K562 (cell line): ENCODE results near the gene ANAPC16. TPM values are rescaled to one million over a fixed set of nuclear protein-coding genes. Genes with fewer than 3 reads are reported as not detected.
A peak's percentile ranks its signal among the peaks of the same experiment; 100 is the strongest.
"Not testable (repeated sequence)": the region's sequence is repeated elsewhere in the genome, so short reads cannot be mapped to it uniquely, and the experiment has no call there.

Source experiments
- ATAC-seq: fragments of 200-7000 bp; cut with Tn5 transposase; 3 replicates; pipeline ENCODE4 v1.9.1; 2020; ENCODE audit warnings: moderate library complexity
- BruUV-seq: library from RNA; stranded (reverse); fragments of 400-500 nt; replicated peaks from 2 replicates; lab custom pipeline; 2021; lab: Mats Ljungman, UMichigan
- CTCF ChIA-PET: fragments of 300-600 bp; formaldehyde crosslinking; extraction: SDS; loops from one replicate; lab custom pipeline; 2021; ENCODE audit warnings: low intra/inter-chr PET ratio; lab: Yijun Ruan, JAX
- POLR2A ChIA-PET: fragments of 300-600, 350-650 bp; sonication (Branson Sonifier 250); formaldehyde crosslinking; extraction: SDS; loops from one replicate; lab custom pipeline; 2021; ENCODE audit warnings: antibody characterized with exemption, inconsistent platforms; lab: Yijun Ruan, JAX
- DNase-seq, 4 experiments: peaks; one replicate each; pipeline versions ENCODE4 v3.0.0 to v3.0.0-alpha.2; 2011 to 2018; ENCODE audit warnings: low spot score in 3 of 4, mixed read lengths in 3 of 4; ENCODE audit errors: extremely low read depth in 1 of 4
- FAIRE-seq: peaks from 2 replicates; lab custom pipeline; 2011; peaks lifted over from hg19 to GRCh38; lab: Jason Lieb, UNC
- H2AFZ ChIP-seq: 2 replicates; pipeline ENCODE4 v1.6.0; 2011; ENCODE audit warnings: low read depth, low read length, control low read depth, inconsistent platforms
- H3K27ac ChIP-seq: fragments of 200-600 bp; 3 replicates; pipeline ENCODE4 v1.8.0; 2011; ENCODE audit warnings: low read depth, mild to moderate bottlenecking, control low read depth, inconsistent platforms, low read length, moderate library complexity, mixed read lengths; ENCODE audit errors: extremely low read depth
- H3K27me3 ChIP-seq, 2 experiments: fragments of 300-600 bp in 1 of 2; 2 replicates in 1 of 2; 3 replicates in 1 of 2; pipeline versions ENCODE4 v1.6.0 to v1.8.0; 2011; ENCODE audit warnings: inconsistent platforms in 2 of 2, low read length in 2 of 2, mild to moderate bottlenecking in 1 of 2, mixed read lengths in 1 of 2, moderate library complexity in 1 of 2; ENCODE audit not compliant: control insufficient read depth in 2 of 2, insufficient read depth in 2 of 2
- H3K36me3 ChIP-seq: fragments of 300-600 bp; 3 replicates; pipeline ENCODE4 v1.8.0; 2011; ENCODE audit warnings: mild to moderate bottlenecking, low read length, inconsistent platforms; ENCODE audit not compliant: control insufficient read depth, insufficient read depth
- H3K4me1 ChIP-seq, 2 experiments: fragments of 200-600 bp in 1 of 2; replicated peaks in 1 of 2; 2 replicates in 1 of 2; 3 replicates in 1 of 2; pipeline versions ENCODE4 v1.5.1 to v1.8.0; 2011; ENCODE audit warnings: inconsistent platforms in 2 of 2, low read length in 2 of 2, mild to moderate bottlenecking in 1 of 2, mixed read lengths in 1 of 2, moderate library complexity in 1 of 2; ENCODE audit not compliant: control insufficient read depth in 2 of 2, insufficient read depth in 2 of 2
- H3K4me2 ChIP-seq: 2 replicates; pipeline ENCODE4 v1.6.1; 2011; ENCODE audit warnings: low read length, control low read depth, inconsistent platforms, mixed read lengths; ENCODE audit not compliant: insufficient read depth
- H3K4me3 ChIP-seq: fragments of 200-600 bp; sonication (generic), shearing (Covaris generic); 2 replicates; pipeline ENCODE4 v1.5.1; 2016; ENCODE audit warnings: control low read depth, inconsistent platforms
- H3K79me2 ChIP-seq: fragments of 200-600 bp; 3 replicates; pipeline ENCODE4 v1.8.0; 2011; ENCODE audit warnings: low read length, inconsistent platforms; ENCODE audit not compliant: control insufficient read depth, insufficient read depth
- H3K9ac ChIP-seq, 2 experiments: 2 replicates each; pipeline versions ENCODE4 v1.6.0 to v1.6.1; 2011; ENCODE audit warnings: low read depth in 2 of 2, low read length in 2 of 2, control low read depth in 1 of 2, inconsistent platforms in 1 of 2, mild to moderate bottlenecking in 1 of 2, mixed read lengths in 1 of 2; ENCODE audit not compliant: insufficient read depth in 1 of 2
- H3K9me1 ChIP-seq: one replicate; pipeline ENCODE4 v1.6.0; 2011; ENCODE audit warnings: inconsistent platforms, mild to moderate bottlenecking, low read length, moderate library complexity; ENCODE audit not compliant: control insufficient read depth, insufficient read depth
- H3K9me3 ChIP-seq: replicated peaks from 2 replicates; pipeline ENCODE4 v1.5.1; 2011; ENCODE audit warnings: low read depth, low read length, inconsistent platforms; ENCODE audit not compliant: control insufficient read depth, insufficient read depth
- H4K20me1 ChIP-seq: replicated peaks from 2 replicates; pipeline ENCODE4 v1.6.1; 2011; ENCODE audit warnings: low read length, inconsistent platforms, mixed read lengths; ENCODE audit not compliant: control insufficient read depth, insufficient read depth
- THRB ChIP-seq: fragments of 450-650 bp; formaldehyde crosslinking; conservative IDR thresholded peaks from 2 replicates; pipeline ENCODE4 v1.4.0; 2022; ENCODE audit warnings: mild to moderate bottlenecking, missing genetic modification characterization
- WGBS: fragments of 100-300 bp; shearing (Covaris generic); methylation state at CpG from one replicate; pipeline ENCODE4 v1.1.6; 2016; ENCODE audit warnings: low coverage, mixed read lengths; ENCODE audit not compliant: insufficient coverage; ENCODE audit errors: missing lambda C conversion rate; 5-methylcytosine and 5-hydroxymethylcytosine counted together
- in situ Hi-C: fragments of 300-500 bp; cut with MboI; formaldehyde crosslinking; loops from 4 replicates; pipeline ENCODE4 v1.15.0; 2018; ENCODE audit warnings: inconsistent platforms, mixed read lengths
- intact Hi-C: fragments of 100-400 bp; cut with micrococcal nuclease; formaldehyde crosslinking; loops from 2 replicates; pipeline ENCODE4 v1.14.2; 2022
- polyA plus RNA-seq, 8 experiments: library from polyadenylated mRNA; depleted of rRNA in 4 of 8; stranded (reverse) in 5 of 8; unstranded in 3 of 8; fragments of >200 nt; fragmentation: Nextera tagmentation in 2 of 8; fragmentation: Illumina TruSeq in 1 of 8; extraction: Ambion mirVana in 2 of 8; extraction: Trizol in 1 of 8; gene quantifications; 2 replicates each; pipeline versions ENCODE4 v1.2.1 to v1.2.3, GENCODE V29; 2011 to 2014; ENCODE audit warnings: inconsistent platforms in 1 of 8, missing spikeins in 1 of 8
- total RNA-seq, 7 experiments: library from RNA; depleted of rRNA in 6 of 7; stranded (reverse); fragments of >200 nt in 6 of 7; fragmentation: Illumina TruSeq in 2 of 7; extraction: Trizol in 2 of 7; gene quantifications; 2 replicates each; pipeline versions ENCODE4 v1.2.1 to v1.2.3, GENCODE V29; 2011 to 2021; ENCODE audit warnings: low replicate concordance in 1 of 7

Gene ANAPC16
- total and polyA plus RNA-seq, 9 of the 15 experiments (the other 6 are each of a cell fraction or from before 2014, with no cell fraction given): 42.6 to 208 (median 108) TPM

- intact Hi-C loops, in situ Hi-C loops, FAIRE-seq, H3K27ac ChIP-seq, H4K20me1 ChIP-seq, H3K79me2 ChIP-seq, ATAC-seq, H3K9me3 ChIP-seq, DNase-seq, H3K4me2 ChIP-seq, H3K27me3 ChIP-seq, CTCF ChIA-PET, H3K4me3 ChIP-seq, BruUV-seq, H3K4me1 ChIP-seq, H3K9me1 ChIP-seq, H3K9ac ChIP-seq, H2AFZ ChIP-seq: not testable (repeated sequence)
- TF ChIP-seq THRB (CRISPR knock-in tag): 0 out of 2 replicates have a peak, but pooled peaks have one; percentile 32
- POLR2A ChIA-PET: interaction anchor here (0.6 to 1.1 kb wide), 2 partner anchors 112 to 141 kb away, joined by 4 read pairs; no protein-coding TSS in a partner anchor
- peaks cover 40% of the 10 kb centered on the region for H3K36me3 ChIP-seq
- WGBS: 60% methylated on average over 2 of the region's 2 CpGs
Observed at GRCh38 chr10:72208526-72208925, 7.3 kb upstream of the ANAPC16 start.

GRCh38 chr10:72211381-72211780 is 4.4 kb upstream of the ANAPC16 start:
- not testable (repeated sequence) for H3K27ac ChIP-seq

GRCh38 chr10:72211832-72212231 is 4.0 kb upstream of the ANAPC16 start:
- H3K4me2 ChIP-seq, H3K4me3 ChIP-seq, intact Hi-C loops, BruUV-seq, H3K9me1 ChIP-seq, H3K9ac ChIP-seq, FAIRE-seq, H3K27ac ChIP-seq, ATAC-seq, H3K9me3 ChIP-seq, CTCF ChIA-PET, H4K20me1 ChIP-seq, in situ Hi-C loops, DNase-seq, H3K27me3 ChIP-seq, H2AFZ ChIP-seq, H3K4me1 ChIP-seq: not testable (repeated sequence)
- Histone ChIP-seq H3K36me3 (peaks cover 34% of the 10 kb centered on the region), H3K79me2 (peaks cover 32% of the 10 kb centered on the region)
- POLR2A ChIA-PET: interaction anchor here (0.7 kb wide), 1 partner anchor 46 kb away, joined by 3 read pairs; no protein-coding TSS in a partner anchor
- WGBS: 89% methylated on average over 2 of the region's 2 CpGs

More at GRCh38 chr10:72211381-72211780, 4.4 kb upstream of the ANAPC16 start:
- CTCF ChIA-PET, ATAC-seq, DNase-seq, H3K9me1 ChIP-seq, H3K27me3 ChIP-seq, H3K4me2 ChIP-seq, FAIRE-seq, H3K9ac ChIP-seq, BruUV-seq, H3K4me3 ChIP-seq, H3K9me3 ChIP-seq, in situ Hi-C loops, H3K4me1 ChIP-seq, intact Hi-C loops, H4K20me1 ChIP-seq, H2AFZ ChIP-seq: not testable (repeated sequence)
- peaks cover 27% of the 10 kb centered on the region for H3K79me2 ChIP-seq
- peaks cover 39% of the 10 kb centered on the region for H3K36me3 ChIP-seq
- 79% methylated on average over 11 of the region's 11 CpGs for WGBS
- POLR2A ChIA-PET: interaction anchor here (0.7 kb wide), 1 partner anchor 46 kb away, joined by 3 read pairs; no protein-coding TSS in a partner anchor
